Karpas-422 (cell line): ENCODE results near the gene RAB27A. TPM values are rescaled to one million over a fixed set of nuclear protein-coding genes. Genes with fewer than 3 reads are reported as not detected.

Experiments
- DNase-seq: peaks from one replicate; pipeline ENCODE4 v3.0.0-alpha.2; 2015
- H2AFZ ChIP-seq: fragments of 200-600 bp; sonication (generic); 2 replicates; pipeline ENCODE4 v1.6.1; 2014; ENCODE audit warnings: antibody characterized with exemption, low read length, mixed read lengths
- H3K27ac ChIP-seq: fragments of 200-600 bp; sonication (generic); 2 replicates; pipeline ENCODE4 v1.5.1; 2014; ENCODE audit warnings: mild to moderate bottlenecking, low read length, moderate library complexity
- H3K27me3 ChIP-seq: fragments of 200-600 bp; sonication (generic); 2 replicates; pipeline ENCODE4 v1.6.1; 2014; ENCODE audit warnings: low read length, mixed read lengths
- H3K36me3 ChIP-seq: fragments of 200-600 bp; sonication (generic); 2 replicates; pipeline ENCODE4 v1.6.1; 2014; ENCODE audit warnings: low read length, mixed read lengths; ENCODE audit not compliant: insufficient read depth
- H3K4me1 ChIP-seq: fragments of 200-600 bp; sonication (generic); 2 replicates; pipeline ENCODE4 v1.6.1; 2014; ENCODE audit warnings: mild to moderate bottlenecking, low read length, mixed read lengths
- H3K4me2 ChIP-seq: fragments of 200-600 bp; sonication (generic); 2 replicates; pipeline ENCODE4 v1.6.1; 2014; ENCODE audit warnings: low read length, low read depth, mild to moderate bottlenecking; ENCODE audit not compliant: poor library complexity, severe bottlenecking
- H3K4me3 ChIP-seq: fragments of 200-600 bp; sonication (generic); 2 replicates; pipeline ENCODE4 v1.5.1; 2014; ENCODE audit warnings: mild to moderate bottlenecking, antibody characterized with exemption, low read length, mixed read lengths
- H3K79me2 ChIP-seq: fragments of 200-600 bp; sonication (generic); 2 replicates; pipeline ENCODE4 v1.6.1; 2014; ENCODE audit warnings: mild to moderate bottlenecking, low read length, mixed read lengths
- H3K9ac ChIP-seq: fragments of 200-600 bp; sonication (generic); 2 replicates; pipeline ENCODE4 v1.6.0; 2014; ENCODE audit warnings: low read length
- H3K9me2 ChIP-seq: fragments of 200-600 bp; sonication (generic), shearing (Covaris generic); replicated peaks from 2 replicates; pipeline ENCODE4 v1.6.0; 2014; ENCODE audit warnings: mild to moderate bottlenecking, low read length, moderate library complexity; ENCODE audit not compliant: insufficient read depth
- H3K9me3 ChIP-seq: fragments of 300-700, 200-600 bp; sonication (generic); 2 replicates; pipeline ENCODE4 v1.6.1; 2014; ENCODE audit warnings: low read length, mixed read lengths
- H4K20me1 ChIP-seq: fragments of 200-600 bp; sonication (generic); 2 replicates; pipeline ENCODE4 v1.6.1; 2014; ENCODE audit warnings: mild to moderate bottlenecking, antibody characterized with exemption, low read length, low read depth; ENCODE audit not compliant: insufficient read depth
- total RNA-seq: library from RNA; depleted of rRNA; stranded (reverse); fragments of >200 nt; shearing (Covaris generic); gene quantifications from 2 replicates; pipeline ENCODE4 v1.2.3, GENCODE V29; 2014; ENCODE audit warnings: low replicate concordance

The RAB27A gene
- total RNA-seq, 1 experiment from 2014 or later = 1.3 TPM

GRCh38 chr15:55234104-55234799 lies 55.4 kb downstream of the RAB27A start:
- Histone ChIP-seq H2AFZ (no peak overlapping the region), H3K4me1 (no peaks in the 10 kb centered on the region), H3K36me3 (no peaks in the 10 kb centered on the region), H3K4me3 (no peak overlapping the region), H3K9ac (no peak overlapping the region), H3K9me2 (no peaks in the 10 kb centered on the region), H3K9me3 (no peaks in the 10 kb centered on the region), H4K20me1 (no peaks in the 10 kb centered on the region), H3K79me2 (no peaks in the 10 kb centered on the region), H3K27ac (no peak overlapping the region), H3K27me3 (no peaks in the 10 kb centered on the region), H3K4me2 (no peak overlapping the region)
- no peak for DNase-seq

DNA sequence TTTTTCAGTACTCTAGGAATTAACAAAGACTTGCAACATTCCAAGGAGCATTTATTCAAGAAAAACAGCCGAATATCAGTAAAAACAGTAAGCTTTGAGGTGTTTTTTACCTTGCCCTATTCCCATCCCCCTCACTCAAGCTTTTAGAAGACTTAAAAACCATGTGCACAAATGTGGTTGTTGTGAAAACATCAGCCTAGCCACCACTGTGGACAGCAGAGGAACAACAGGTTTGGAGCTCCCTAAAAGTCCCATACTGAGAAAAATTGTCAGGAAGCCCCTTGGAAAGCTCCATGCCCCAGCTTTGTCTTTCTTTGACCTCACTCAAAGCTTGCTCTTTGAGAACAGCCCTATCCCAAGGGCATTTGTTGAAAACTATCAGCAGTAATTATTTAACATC lies 58.2 kb downstream of the RAB27A start:
- Histone ChIP-seq H3K9me2 (no peaks in the 10 kb centered on the region), H3K4me2 (no peak overlapping the region), H3K4me1 (no peaks in the 10 kb centered on the region), H3K27me3 (no peaks in the 10 kb centered on the region), H3K9me3 (no peaks in the 10 kb centered on the region), H3K4me3 (no peak overlapping the region), H3K79me2 (no peaks in the 10 kb centered on the region), H2AFZ (no peak overlapping the region), H3K27ac (no peak overlapping the region), H3K9ac (no peak overlapping the region), H4K20me1 (no peaks in the 10 kb centered on the region), H3K36me3 (no peaks in the 10 kb centered on the region)
- DNase-seq = no peak

GRCh38 chr15:55230953-55231352 lies 58.7 kb downstream of the RAB27A start:
- H4K20me1 ChIP-seq = no peaks in the 10 kb centered on the region
- H3K4me3 ChIP-seq = no peak overlapping the region
- no peaks in the 10 kb centered on the region for H3K79me2 ChIP-seq
- no peak overlapping the region for H2AFZ ChIP-seq
- H3K27ac ChIP-seq = no peak overlapping the region
- H3K4me2 ChIP-seq = no peak overlapping the region
- H3K36me3 ChIP-seq = no peaks in the 10 kb centered on the region
- no peaks in the 10 kb centered on the region for H3K9me3 ChIP-seq
- no peaks in the 10 kb centered on the region for H3K9me2 ChIP-seq
- no peak overlapping the region for H3K9ac ChIP-seq
- DNase-seq = no peak
- H3K4me1 ChIP-seq = no peaks in the 10 kb centered on the region
- H3K27me3 ChIP-seq = no peaks in the 10 kb centered on the region

DNA sequence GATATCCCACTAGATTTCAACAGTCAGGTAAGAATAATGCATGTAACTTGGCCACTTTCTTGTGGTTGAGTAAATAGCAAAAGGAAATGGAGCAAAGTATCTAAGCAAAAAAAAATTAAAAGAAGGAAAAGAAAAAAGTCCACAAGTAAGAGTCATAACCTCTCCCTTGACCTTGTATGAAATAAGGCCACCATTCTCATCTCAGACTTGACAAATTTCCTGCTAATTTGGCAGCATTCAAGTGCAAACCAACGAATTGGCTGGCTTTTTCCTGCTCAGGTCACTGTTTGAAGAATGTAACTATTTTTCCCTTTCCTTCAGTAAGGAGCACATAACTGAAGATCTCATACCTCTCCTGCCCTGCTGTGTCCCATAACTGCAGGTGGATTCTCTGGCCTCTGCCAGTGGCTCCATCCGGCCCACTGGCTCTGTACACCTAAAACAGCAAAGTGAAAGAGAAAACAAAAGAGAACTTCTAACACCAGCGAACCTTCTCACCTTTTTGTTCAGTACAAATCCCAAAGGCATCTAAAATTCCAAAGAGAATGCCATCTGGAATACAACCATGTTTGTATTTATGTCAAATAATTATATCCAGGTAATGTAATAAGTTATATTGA lies 59.5 kb downstream of the RAB27A start:
- no peaks in the 10 kb centered on the region for H3K36me3 ChIP-seq
- H3K27me3 ChIP-seq = no peaks in the 10 kb centered on the region
- H3K79me2 ChIP-seq = no peaks in the 10 kb centered on the region
- H4K20me1 ChIP-seq = no peaks in the 10 kb centered on the region
- H3K9ac ChIP-seq = no peak overlapping the region
- H2AFZ ChIP-seq = no peak overlapping the region
- H3K4me2 ChIP-seq = no peak overlapping the region
- H3K27ac ChIP-seq = no peak overlapping the region
- H3K4me1 ChIP-seq = no peaks in the 10 kb centered on the region
- DNase-seq = no peak
- no peaks in the 10 kb centered on the region for H3K9me2 ChIP-seq
- no peaks in the 10 kb centered on the region for H3K9me3 ChIP-seq
- H3K4me3 ChIP-seq = no peak overlapping the region

GRCh38 chr15:55226127-55226526 lies 63.5 kb downstream of the RAB27A start:
- no peaks in the 10 kb centered on the region for H3K27me3 ChIP-seq
- no peaks in the 10 kb centered on the region for H3K9me3 ChIP-seq
- H2AFZ ChIP-seq = no peak overlapping the region
- H3K4me2 ChIP-seq = no peak overlapping the region
- no peak for DNase-seq
- H3K79me2 ChIP-seq = no peaks in the 10 kb centered on the region
- H3K27ac ChIP-seq = no peak overlapping the region
- no peak overlapping the region for H3K4me3 ChIP-seq
- H3K36me3 ChIP-seq = no peaks in the 10 kb centered on the region
- H3K9me2 ChIP-seq = no peaks in the 10 kb centered on the region
- H3K4me1 ChIP-seq = peaks cover 26% of the 10 kb centered on the region
- H4K20me1 ChIP-seq = no peaks in the 10 kb centered on the region
- no peak overlapping the region for H3K9ac ChIP-seq

DNA sequence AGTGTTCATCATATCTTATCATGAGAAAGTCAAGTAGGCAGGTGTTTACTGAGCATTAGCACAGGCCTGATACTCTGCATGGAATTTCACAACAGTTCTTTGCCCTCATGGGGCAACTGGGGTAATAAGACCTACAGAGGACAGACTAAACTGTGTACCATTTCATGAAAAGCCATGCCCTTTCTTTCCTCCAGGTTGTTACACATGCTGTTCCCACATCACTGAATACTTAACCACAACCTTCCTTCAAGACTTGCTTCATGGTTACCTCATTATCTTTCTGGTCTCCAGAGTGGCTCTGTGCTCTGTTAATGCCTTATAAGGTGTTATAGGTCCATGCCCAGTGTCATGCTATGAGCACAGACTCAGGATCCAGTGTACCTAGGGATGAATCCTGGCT lies 64.7 kb downstream of the RAB27A start:
- H3K36me3 ChIP-seq = no peaks in the 10 kb centered on the region
- no peaks in the 10 kb centered on the region for H3K27me3 ChIP-seq
- H3K4me3 ChIP-seq = no peak overlapping the region
- no peaks in the 10 kb centered on the region for H3K79me2 ChIP-seq
- H3K27ac ChIP-seq = no peak overlapping the region
- no peak overlapping the region for H3K4me2 ChIP-seq
- H3K4me1 ChIP-seq = peaks cover 27% of the 10 kb centered on the region
- no peaks in the 10 kb centered on the region for H3K9me2 ChIP-seq
- H3K9me3 ChIP-seq = no peaks in the 10 kb centered on the region
- no peak overlapping the region for H3K9ac ChIP-seq
- H2AFZ ChIP-seq = no peak overlapping the region
- DNase-seq = no peak
- no peaks in the 10 kb centered on the region for H4K20me1 ChIP-seq

GRCh38 chr15:55222588-55222987 lies 67.0 kb downstream of the RAB27A start:
- peak overlapping the region; percentile 79 for H3K27ac ChIP-seq

GRCh38 chr15:55221090-55222011 lies 68.3 kb downstream of the RAB27A start:
- H4K20me1 ChIP-seq = no peaks in the 10 kb centered on the region
- DNase-seq = peak; percentile 47
- peaks cover 30% of the 10 kb centered on the region for H3K4me1 ChIP-seq
- H3K9ac ChIP-seq = peak overlapping the region; percentile 16; the same call in 1 of the 2 replicates
- H3K27me3 ChIP-seq = no peaks in the 10 kb centered on the region
- H3K9me3 ChIP-seq = no peaks in the 10 kb centered on the region
- no peak overlapping the region for H3K4me3 ChIP-seq
- H3K4me2 ChIP-seq = peak overlapping the region; percentile 66
- no peaks in the 10 kb centered on the region for H3K79me2 ChIP-seq
- H2AFZ ChIP-seq = peak overlapping the region; percentile 49; the same call in 1 of the 2 replicates
- no peak overlapping the region for H3K27ac ChIP-seq
- H3K9me2 ChIP-seq = no peaks in the 10 kb centered on the region
- no peaks in the 10 kb centered on the region for H3K36me3 ChIP-seq

More at GRCh38 chr15:55222588-55222987, 67.0 kb downstream of the RAB27A start:
- Histone ChIP-seq H3K9ac (peak overlapping the region; percentile 51), H3K27me3 (no peaks in the 10 kb centered on the region), H2AFZ (peak overlapping the region; percentile 81), H3K4me1 (peaks cover 27% of the 10 kb centered on the region), H3K36me3 (no peaks in the 10 kb centered on the region), H4K20me1 (no peaks in the 10 kb centered on the region), H3K79me2 (no peaks in the 10 kb centered on the region), H3K4me3 (peak overlapping the region; percentile 49; the same call in 1 of the 2 replicates), H3K4me2 (peak overlapping the region; percentile 66), H3K9me3 (no peaks in the 10 kb centered on the region), H3K9me2 (no peaks in the 10 kb centered on the region)
- peak; percentile 82 for DNase-seq
